HEK293 (cell line): ENCODE results near the gene NAGLU.

Experiments used
- CTCF ChIA-PET: fragments of 350-600 bp; formaldehyde crosslinking; extraction: SDS; loops from one replicate; lab custom pipeline; 2021; ENCODE audit warnings: antibody characterized with exemption; lab: Yijun Ruan, JAX
- POLR2A ChIA-PET: fragments of 300-600 bp; formaldehyde crosslinking; extraction: SDS; loops from one replicate; lab custom pipeline; 2020; ENCODE audit warnings: antibody characterized with exemption, inconsistent platforms; lab: Yijun Ruan, JAX
- H3K27ac ChIP-seq: fragments of 200-500 bp; sonication (Bioruptor generic); 2 replicates; pipeline ENCODE4 v1.5.1; 2014; ENCODE audit warnings: low read depth, low read length, control low read depth, inconsistent platforms; ENCODE audit errors: extremely low read depth
- H3K36me3 ChIP-seq, 2 experiments: fragments of 200-500 bp in 1 of 2; sonication (Bioruptor generic) in 1 of 2; 1 replicate in 1 of 2; 2 replicates in 1 of 2; pipeline ENCODE4 v1.5.1; 2014 to 2017; ENCODE audit warnings: inconsistent platforms in 2 of 2, low read length in 2 of 2; ENCODE audit not compliant: control insufficient read depth in 2 of 2, insufficient read depth in 1 of 2
- H3K4me1 ChIP-seq: fragments of 200-500 bp; sonication (Bioruptor generic); 2 replicates; pipeline ENCODE4 v1.5.1; 2014; ENCODE audit warnings: mild to moderate bottlenecking, low read length, inconsistent platforms; ENCODE audit not compliant: control insufficient read depth, insufficient read depth
- H3K4me3 ChIP-seq: 2 replicates; pipeline ENCODE4 v1.5.1; 2011; ENCODE audit warnings: low read depth, mild to moderate bottlenecking, control low read depth, low read length, moderate library complexity
- H3K9me3 ChIP-seq: fragments of 200-500 bp; sonication (Bioruptor generic); 2 replicates; pipeline ENCODE4 v1.5.1; 2014; ENCODE audit warnings: low read depth, low read length, inconsistent platforms; ENCODE audit not compliant: control insufficient read depth, insufficient read depth
- GLIS2 ChIP-seq: fragments of 450-650 bp; formaldehyde crosslinking; IDR thresholded peaks from 2 replicates; pipeline ENCODE4 v1.5.1; 2016; ENCODE audit warnings: missing biosample characterization, missing genetic modification characterization
- HOXD13 ChIP-seq: sonication (generic); formaldehyde crosslinking; IDR thresholded peaks from 2 replicates; pipeline ENCODE4 v1.8.0; 2022; ENCODE audit warnings: missing genetic modification reagents, borderline replicate concordance
- KLF16 ChIP-seq: fragments of 450-650 bp; formaldehyde crosslinking; IDR thresholded peaks from 2 replicates; pipeline ENCODE4 v1.5.1; 2017; ENCODE audit warnings: missing biosample characterization, missing genetic modification characterization
- MEIS1 ChIP-seq: sonication (generic); formaldehyde crosslinking; IDR thresholded peaks from 2 replicates; pipeline ENCODE4 v1.8.1; 2022; ENCODE audit warnings: missing genetic modification reagents, mild to moderate bottlenecking, borderline replicate concordance
- SCRT2 ChIP-seq: fragments of 450-650 bp; formaldehyde crosslinking; IDR thresholded peaks from 2 replicates; pipeline ENCODE4 v1.5.1; 2016; ENCODE audit warnings: missing biosample characterization, missing genetic modification characterization
- WT1 ChIP-seq: fragments of 450-650 bp; formaldehyde crosslinking; IDR thresholded peaks from 2 replicates; pipeline ENCODE4 v1.5.1; 2016; ENCODE audit warnings: missing biosample characterization, missing genetic modification characterization
- ZBTB8A ChIP-seq: fragments of 450-650 bp; formaldehyde crosslinking; IDR thresholded peaks from 2 replicates; pipeline ENCODE4 v1.5.1; 2016; ENCODE audit warnings: missing biosample characterization, missing genetic modification characterization
- ZNF600 ChIP-seq: fragments of 450-650 bp; formaldehyde crosslinking; IDR thresholded peaks from 2 replicates; pipeline ENCODE4 v1.5.1; 2016; ENCODE audit warnings: missing biosample characterization, missing genetic modification characterization
- ZNF76 ChIP-seq: fragments of 450-650 bp; formaldehyde crosslinking; IDR thresholded peaks from 2 replicates; pipeline ENCODE4; 2016; ENCODE audit warnings: low read depth, missing biosample characterization, missing genetic modification characterization, borderline replicate concordance
- TF ChIP-seq, protein P1 (sequence below): fragments of 450-650 bp; formaldehyde crosslinking; conservative IDR thresholded peaks from 2 replicates; pipeline ENCODE4 v1.5.1; 2016; ENCODE audit warnings: low read depth, missing biosample characterization, missing genetic modification characterization
- TF ChIP-seq, protein P2 (sequence below): fragments of 450-650 bp; formaldehyde crosslinking; IDR thresholded peaks from 2 replicates; pipeline ENCODE4 v1.5.1; 2016; ENCODE audit warnings: missing biosample characterization, missing genetic modification characterization
- TF ChIP-seq, protein P3 (sequence below): fragments of 450-650 bp; formaldehyde crosslinking; IDR thresholded peaks from 2 replicates; pipeline ENCODE4 v1.5.1; 2016; ENCODE audit warnings: missing biosample characterization, missing genetic modification characterization

Gene NAGLU

GRCh38 chr17:42566883-42567573 is 31.0 kb downstream of the NAGLU start, which contains the start of gene MLX (continued):
- TF ChIP-seq, protein P1, sequence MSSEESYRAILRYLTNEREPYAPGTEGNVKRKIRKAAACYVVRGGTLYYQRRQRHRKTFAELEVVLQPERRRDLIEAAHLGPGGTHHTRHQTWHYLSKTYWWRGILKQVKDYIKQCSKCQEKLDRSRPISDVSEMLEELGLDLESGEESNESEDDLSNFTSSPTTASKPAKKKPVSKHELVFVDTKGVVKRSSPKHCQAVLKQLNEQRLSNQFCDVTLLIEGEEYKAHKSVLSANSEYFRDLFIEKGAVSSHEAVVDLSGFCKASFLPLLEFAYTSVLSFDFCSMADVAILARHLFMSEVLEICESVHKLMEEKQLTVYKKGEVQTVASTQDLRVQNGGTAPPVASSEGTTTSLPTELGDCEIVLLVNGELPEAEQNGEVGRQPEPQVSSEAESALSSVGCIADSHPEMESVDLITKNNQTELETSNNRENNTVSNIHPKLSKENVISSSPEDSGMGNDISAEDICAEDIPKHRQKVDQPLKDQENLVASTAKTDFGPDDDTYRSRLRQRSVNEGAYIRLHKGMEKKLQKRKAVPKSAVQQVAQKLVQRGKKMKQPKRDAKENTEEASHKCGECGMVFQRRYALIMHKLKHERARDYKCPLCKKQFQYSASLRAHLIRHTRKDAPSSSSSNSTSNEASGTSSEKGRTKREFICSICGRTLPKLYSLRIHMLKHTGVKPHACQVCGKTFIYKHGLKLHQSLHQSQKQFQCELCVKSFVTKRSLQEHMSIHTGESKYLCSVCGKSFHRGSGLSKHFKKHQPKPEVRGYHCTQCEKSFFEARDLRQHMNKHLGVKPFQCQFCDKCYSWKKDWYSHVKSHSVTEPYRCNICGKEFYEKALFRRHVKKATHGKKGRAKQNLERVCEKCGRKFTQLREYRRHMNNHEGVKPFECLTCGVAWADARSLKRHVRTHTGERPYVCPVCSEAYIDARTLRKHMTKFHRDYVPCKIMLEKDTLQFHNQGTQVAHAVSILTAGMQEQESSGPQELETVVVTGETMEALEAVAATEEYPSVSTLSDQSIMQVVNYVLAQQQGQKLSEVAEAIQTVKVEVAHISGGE (tag by site-specific recombination) = peak; percentile 88
- TF ChIP-seq MEIS1 (CRISPR knock-in tag) (no peak), ZNF76 (peak; percentile 71; the same call in 1 of the 2 replicates), KLF16 (tag by site-specific recombination) (peak; percentile 78), WT1 (tag by site-specific recombination) (peak; percentile 54; the same call in 1 of the 2 replicates)
- TF ChIP-seq, protein P2, sequence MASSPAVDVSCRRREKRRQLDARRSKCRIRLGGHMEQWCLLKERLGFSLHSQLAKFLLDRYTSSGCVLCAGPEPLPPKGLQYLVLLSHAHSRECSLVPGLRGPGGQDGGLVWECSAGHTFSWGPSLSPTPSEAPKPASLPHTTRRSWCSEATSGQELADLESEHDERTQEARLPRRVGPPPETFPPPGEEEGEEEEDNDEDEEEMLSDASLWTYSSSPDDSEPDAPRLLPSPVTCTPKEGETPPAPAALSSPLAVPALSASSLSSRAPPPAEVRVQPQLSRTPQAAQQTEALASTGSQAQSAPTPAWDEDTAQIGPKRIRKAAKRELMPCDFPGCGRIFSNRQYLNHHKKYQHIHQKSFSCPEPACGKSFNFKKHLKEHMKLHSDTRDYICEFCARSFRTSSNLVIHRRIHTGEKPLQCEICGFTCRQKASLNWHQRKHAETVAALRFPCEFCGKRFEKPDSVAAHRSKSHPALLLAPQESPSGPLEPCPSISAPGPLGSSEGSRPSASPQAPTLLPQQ (tag by site-specific recombination) = peak; percentile 69
- TF ChIP-seq, all 188 proteins: peak for 56

DNA sequence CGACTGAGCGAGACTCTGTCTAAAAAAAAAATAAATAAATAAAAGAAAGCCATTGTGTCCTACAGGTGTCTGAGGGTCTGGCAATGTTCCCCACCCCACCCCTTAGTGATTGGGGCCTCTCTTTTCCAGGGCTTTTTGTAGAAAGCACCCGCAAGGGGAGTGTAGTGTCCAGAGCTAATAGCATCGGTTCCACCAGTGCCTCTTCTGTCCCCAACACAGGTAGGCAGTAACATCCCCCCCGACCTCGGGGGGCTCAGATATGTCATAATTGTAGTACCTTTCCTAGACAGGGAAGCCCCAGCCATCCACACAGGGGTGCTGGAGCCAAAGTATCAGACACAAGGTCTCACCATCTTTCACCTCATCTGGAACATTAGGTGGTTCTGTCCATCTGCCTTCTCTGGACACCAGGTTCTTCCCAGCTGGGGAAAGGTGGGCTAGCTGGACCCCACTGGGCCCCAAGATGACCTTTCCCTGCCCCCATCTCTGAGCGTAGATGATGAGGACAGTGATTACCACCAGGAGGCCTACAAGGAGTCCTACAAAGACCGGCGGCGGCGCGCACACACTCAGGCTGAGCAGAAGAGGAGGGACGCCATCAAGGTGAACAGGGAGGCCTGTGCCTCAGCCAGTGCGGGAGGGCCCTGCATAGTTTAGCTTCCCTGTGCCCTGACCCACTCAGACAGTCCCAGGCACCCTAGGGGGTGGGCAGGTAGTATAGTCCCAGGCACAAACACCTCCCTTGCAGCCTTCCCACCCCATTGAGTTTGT is 32.5 kb downstream of the NAGLU start:
- CTCF ChIA-PET = interaction anchor here (0.6 to 4.9 kb wide), 2 partner anchors 9 to 54 kb away, joined by 3 to 34 read pairs; partner anchors contain the start of gene PSMC3IP
- H3K4me1 ChIP-seq = peaks cover 4% of the 10 kb centered on the region; the same call in 1 of the 2 replicates
- POLR2A ChIA-PET = interaction anchor here (0.6 to 4.8 kb wide), 5 partner anchors 9 to 256 kb away, joined by 3 to 48 read pairs (median 4); partner anchors contain the start of genes BECN1 and PSMC3IP
- peak; percentile 18; the same call in 1 of the 2 replicates for TF ChIP-seq GLIS2 (tag by site-specific recombination)
- TF ChIP-seq, protein P3, sequence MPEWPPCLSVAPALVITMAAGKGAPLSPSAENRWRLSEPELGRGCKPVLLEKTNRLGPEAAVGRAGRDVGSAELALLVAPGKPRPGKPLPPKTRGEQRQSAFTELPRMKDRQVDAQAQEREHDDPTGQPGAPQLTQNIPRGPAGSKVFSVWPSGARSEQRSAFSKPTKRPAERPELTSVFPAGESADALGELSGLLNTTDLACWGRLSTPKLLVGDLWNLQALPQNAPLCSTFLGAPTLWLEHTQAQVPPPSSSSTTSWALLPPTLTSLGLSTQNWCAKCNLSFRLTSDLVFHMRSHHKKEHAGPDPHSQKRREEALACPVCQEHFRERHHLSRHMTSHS = no peak
- TF ChIP-seq SCRT2 (tag by site-specific recombination) = 0 out of 2 replicates have a peak, but pooled peaks have one; percentile 26
- peak overlapping the region; percentile 40; the same call in 1 of the 2 replicates for H3K27ac ChIP-seq
- H3K4me3 ChIP-seq = no peak overlapping the region
- no peaks in the 10 kb centered on the region for H3K9me3 ChIP-seq
- peaks cover 31 to 87% of the 10 kb centered on the region in 2 experiments for H3K36me3 ChIP-seq

DNA sequence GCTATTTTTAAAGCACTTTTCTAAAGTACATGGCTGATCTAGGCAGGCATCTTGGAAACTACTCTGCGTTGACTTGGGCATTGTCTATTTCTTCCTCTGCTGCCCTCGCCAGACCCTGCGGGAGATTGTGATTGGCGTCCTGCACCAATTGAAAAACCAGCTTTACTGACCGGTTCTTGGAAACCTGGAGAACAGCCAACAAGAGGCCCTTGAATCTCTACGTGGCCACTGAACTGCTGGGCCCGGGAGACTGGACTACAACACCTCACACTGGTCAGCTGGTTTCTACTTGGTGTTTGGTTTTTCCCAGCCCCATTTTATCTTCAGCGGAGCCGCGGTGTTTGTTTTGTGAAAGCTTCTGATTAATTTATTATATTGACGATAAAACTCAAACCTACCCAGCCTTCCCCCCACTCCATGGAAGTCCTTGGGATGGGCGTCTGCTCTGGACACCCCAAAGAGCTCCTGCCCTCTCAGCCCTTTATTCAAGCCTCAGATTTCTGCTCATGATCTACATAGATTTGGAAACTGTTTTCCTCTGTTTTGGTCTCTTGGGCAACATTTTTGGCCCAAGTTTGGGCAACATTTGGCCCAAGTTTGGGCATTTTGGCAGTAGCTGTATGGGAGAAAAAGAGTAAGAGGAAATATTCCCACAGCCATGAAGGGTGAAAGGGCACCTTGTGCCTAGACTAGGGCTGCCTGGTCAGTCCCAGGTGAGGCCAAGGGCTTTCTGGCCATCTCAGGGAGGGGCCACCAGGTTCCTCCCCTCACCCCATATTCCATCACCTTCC is 35.6 kb downstream of the NAGLU start:
- TF ChIP-seq HOXD13 (CRISPR knock-in tag) (no peak), ZNF600 (tag by site-specific recombination) (peak; percentile 33; the same call in 1 of the 2 replicates), ZBTB8A (peak; percentile 68)
- TF ChIP-seq, all 188 proteins: peak for 2
- Histone ChIP-seq H3K36me3 (peaks cover 56 to 85% of the 10 kb centered on the region in 2 experiments), H3K4me3 (no peak overlapping the region), H3K4me1 (peaks cover 3% of the 10 kb centered on the region), H3K9me3 (no peaks in the 10 kb centered on the region), H3K27ac (peak overlapping the region; percentile 31; the same call in 1 of the 2 replicates)
- ChIA-PET CTCF (interaction anchor here (0.6 to 0.7 kb wide), 3 partner anchors 112 to 259 kb away, joined by 3 to 4 read pairs (median 3); no protein-coding TSS in a partner anchor), POLR2A (no interaction called here)
